K562 (cell line): ENCODE measurements around the gene ZNF224. TPM values are rescaled to one million over a fixed set of nuclear protein-coding genes. Genes with fewer than 3 reads are reported as not detected.
A peak's percentile ranks its signal among the peaks of the same experiment; 100 is the strongest.

Source experiments
- ATF1 ChIP-seq, 2 experiments: fragments of 450-650 bp in 1 of 2; IDR thresholded peaks; 2 replicates each; pipeline ENCODE4 v1.6.1; 2016; ENCODE audit warnings: missing compliant biosample characterization in 1 of 2, missing genetic modification characterization in 1 of 2
- CBX5 ChIP-seq: IDR thresholded peaks from 2 replicates; pipeline ENCODE4 v1.6.1; 2014; ENCODE audit warnings: low read depth, borderline replicate concordance
- CBX8 ChIP-seq: fragments of 200-600 bp; sonication (generic); IDR thresholded peaks from 2 replicates; pipeline ENCODE4 v1.6.1; 2012; ENCODE audit warnings: borderline replicate concordance, mixed run types, low read depth, mild to moderate bottlenecking, moderate library complexity, mixed read lengths, low read length, control low read depth, inconsistent platforms; ENCODE audit not compliant: poor library complexity, severe bottlenecking; ENCODE audit errors: extremely low read depth
- EP400 ChIP-seq: fragments of 450-650 bp; IDR thresholded peaks from 2 replicates; pipeline ENCODE4 v1.6.1; 2017; ENCODE audit warnings: antibody characterized with exemption, mild to moderate bottlenecking, moderate library complexity
- ETV6 ChIP-seq, 3 experiments: fragments of 150-350 bp in 1 of 3; sonication (generic) in 1 of 3; formaldehyde crosslinking in 1 of 3; IDR thresholded peaks; 2 replicates each; pipeline versions ENCODE4 v1.6.1 to v1.8.0; 2014 to 2022; ENCODE audit warnings: borderline replicate concordance in 2 of 3, low read depth in 2 of 3, antibody characterized with exemption in 1 of 3, low read length in 1 of 3, mild to moderate bottlenecking in 1 of 3, missing genetic modification reagents in 1 of 3
- EZH2 ChIP-seq: IDR thresholded peaks from 2 replicates; pipeline ENCODE4 v1.6.1; 2012; ENCODE audit warnings: low read depth, mild to moderate bottlenecking, inconsistent platforms, low read length, borderline replicate concordance
- KDM5B ChIP-seq: fragments of 200-600 bp; sonication (generic); IDR thresholded peaks from 2 replicates; pipeline ENCODE4 v1.6.1; 2012; ENCODE audit warnings: low read depth, mild to moderate bottlenecking, moderate library complexity, low read length, control low read depth, inconsistent platforms; ENCODE audit not compliant: insufficient replicate concordance
- PHF8 ChIP-seq: fragments of 200-600 bp; sonication (generic); IDR thresholded peaks from 2 replicates; pipeline ENCODE4 v1.6.1; 2012; ENCODE audit warnings: mixed run types, mild to moderate bottlenecking, inconsistent platforms, low read length, moderate library complexity, borderline replicate concordance
- POLR2A ChIP-seq: fragments of 450-650 bp; conservative IDR thresholded peaks from 2 replicates; pipeline ENCODE4 v1.6.1; 2016
- POLR2B ChIP-seq: fragments of 450-650 bp; IDR thresholded peaks from 2 replicates; pipeline ENCODE4 v1.6.1; 2018; ENCODE audit warnings: low read depth; ENCODE audit not compliant: partially characterized antibody
- PRMT5 ChIP-seq: sonication (generic); formaldehyde crosslinking; IDR thresholded peaks from 2 replicates; pipeline ENCODE4 v1.5.0; 2020; ENCODE audit warnings: missing genetic modification reagents
- SREBF1 ChIP-seq: fragments of 150-350 bp; IDR thresholded peaks from 2 replicates; pipeline ENCODE4 v1.6.1; 2014; ENCODE audit warnings: antibody characterized with exemption, low read depth, low read length, borderline replicate concordance
- TFAP4 ChIP-seq: sonication (generic); formaldehyde crosslinking; IDR thresholded peaks from 2 replicates; pipeline ENCODE4 v1.8.0; 2022; ENCODE audit warnings: missing genetic modification reagents, mild to moderate bottlenecking, moderate library complexity, borderline replicate concordance
- ZBTB1 ChIP-seq: sonication (generic); formaldehyde crosslinking; IDR thresholded peaks from 2 replicates; pipeline ENCODE4 v1.8.1; 2023; ENCODE audit warnings: missing genetic modification reagents, low read depth, mild to moderate bottlenecking, borderline replicate concordance
- ZFX ChIP-seq: sonication (generic); formaldehyde crosslinking; IDR thresholded peaks from 2 replicates; pipeline ENCODE4 v1.8.0; 2022; ENCODE audit warnings: mild to moderate bottlenecking, missing genetic modification reagents, moderate library complexity
- ZNF282 ChIP-seq: sonication (generic); formaldehyde crosslinking; IDR thresholded peaks from 2 replicates; pipeline ENCODE4 v1.8.1; 2023; ENCODE audit warnings: missing genetic modification reagents
- polyA plus RNA-seq, 8 experiments: library from polyadenylated mRNA; depleted of rRNA in 4 of 8; stranded (reverse) in 5 of 8; unstranded in 3 of 8; fragments of >200 nt; fragmentation: Nextera tagmentation in 2 of 8; fragmentation: Illumina TruSeq in 1 of 8; extraction: Ambion mirVana in 2 of 8; extraction: Trizol in 1 of 8; gene quantifications; 2 replicates each; pipeline versions ENCODE4 v1.2.1 to v1.2.3, GENCODE V29; 2011 to 2014; ENCODE audit warnings: inconsistent platforms in 1 of 8, missing spikeins in 1 of 8
- total RNA-seq, 7 experiments: library from RNA; depleted of rRNA in 6 of 7; stranded (reverse); fragments of >200 nt in 6 of 7; fragmentation: Illumina TruSeq in 2 of 7; extraction: Trizol in 2 of 7; gene quantifications; 2 replicates each; pipeline versions ENCODE4 v1.2.1 to v1.2.3, GENCODE V29; 2011 to 2021; ENCODE audit warnings: low replicate concordance in 1 of 7
- TF ChIP-seq, protein P1 (sequence below): fragments of 250-450 bp; sonication (Bioruptor Pico); IDR thresholded peaks from 2 replicates; pipeline ENCODE4 v1.4.0; 2020; ENCODE audit warnings: mild to moderate bottlenecking
- TF ChIP-seq, protein P2 (sequence below), 2 experiments: IDR thresholded peaks; 2 replicates each; pipeline ENCODE4 v1.6.1; 2012; ENCODE audit warnings: improper control_type of control experiment in 2 of 2, low read depth in 2 of 2, low read length in 2 of 2, borderline replicate concordance in 1 of 2
- TF ChIP-seq, protein P3 (sequence below): fragments of 450-650 bp; formaldehyde crosslinking; IDR thresholded peaks from 2 replicates; pipeline ENCODE4 v1.4.0; 2020; ENCODE audit warnings: mild to moderate bottlenecking

Gene ZNF224
- total and polyA plus RNA-seq, 9 of the 15 experiments (the other 6 are each of a cell fraction or from before 2014, with no cell fraction given) = 4.4 to 15.6 (median 10.0) TPM

- peak; percentile 80 for TF ChIP-seq PHF8
- TF ChIP-seq ATF1 (CRISPR knock-in tag; IDR thresholded peaks at IDR 0.05) = no peak
- peak; percentile 80 for TF ChIP-seq ATF1 (tag; IDR thresholded peaks at IDR 0.05)
- TF ChIP-seq PRMT5 (CRISPR knock-in tag) = no peak
- no peak for TF ChIP-seq ZBTB1 (CRISPR knock-in tag)
- TF ChIP-seq CBX5 = 0 out of 2 replicates have a peak, but pooled peaks have one; percentile 56
- TF ChIP-seq ETV6 (IDR thresholded peaks at IDR 0.05; ENCODE audit: borderline replicate concordance in 1 of 2, low read depth in 2 of 2, low read length in 1 of 2) = 0 out of 4 replicates have a peak, but pooled peaks of 1 of the 2 experiments have one; percentile 17
- no peak for TF ChIP-seq ETV6 (CRISPR knock-in tag; IDR thresholded peaks at IDR 0.05; ENCODE audit: borderline replicate concordance)
- TF ChIP-seq EZH2 = no peak
- TF ChIP-seq ZFX (CRISPR knock-in tag) = peak; percentile 60
- no peak for TF ChIP-seq POLR2B
- TF ChIP-seq ZNF282 (CRISPR knock-in tag) = no peak
- TF ChIP-seq, protein P1, sequence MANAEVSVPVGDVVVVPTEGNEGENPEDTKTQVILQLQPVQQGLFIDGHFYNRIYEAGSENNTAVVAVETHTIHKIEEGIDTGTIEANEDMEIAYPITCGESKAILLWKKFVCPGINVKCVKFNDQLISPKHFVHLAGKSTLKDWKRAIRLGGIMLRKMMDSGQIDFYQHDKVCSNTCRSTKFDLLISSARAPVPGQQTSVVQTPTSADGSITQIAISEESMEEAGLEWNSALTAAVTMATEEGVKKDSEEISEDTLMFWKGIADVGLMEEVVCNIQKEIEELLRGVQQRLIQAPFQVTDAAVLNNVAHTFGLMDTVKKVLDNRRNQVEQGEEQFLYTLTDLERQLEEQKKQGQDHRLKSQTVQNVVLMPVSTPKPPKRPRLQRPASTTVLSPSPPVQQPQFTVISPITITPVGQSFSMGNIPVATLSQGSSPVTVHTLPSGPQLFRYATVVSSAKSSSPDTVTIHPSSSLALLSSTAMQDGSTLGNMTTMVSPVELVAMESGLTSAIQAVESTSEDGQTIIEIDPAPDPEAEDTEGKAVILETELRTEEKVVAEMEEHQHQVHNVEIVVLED (CRISPR knock-in tag) = peak; percentile 17; the same call in 1 of the 2 replicates
- TF ChIP-seq SREBF1 = no peak
- TF ChIP-seq POLR2A = peak; percentile 74
- no peak for TF ChIP-seq CBX8
- TF ChIP-seq, protein P2, sequence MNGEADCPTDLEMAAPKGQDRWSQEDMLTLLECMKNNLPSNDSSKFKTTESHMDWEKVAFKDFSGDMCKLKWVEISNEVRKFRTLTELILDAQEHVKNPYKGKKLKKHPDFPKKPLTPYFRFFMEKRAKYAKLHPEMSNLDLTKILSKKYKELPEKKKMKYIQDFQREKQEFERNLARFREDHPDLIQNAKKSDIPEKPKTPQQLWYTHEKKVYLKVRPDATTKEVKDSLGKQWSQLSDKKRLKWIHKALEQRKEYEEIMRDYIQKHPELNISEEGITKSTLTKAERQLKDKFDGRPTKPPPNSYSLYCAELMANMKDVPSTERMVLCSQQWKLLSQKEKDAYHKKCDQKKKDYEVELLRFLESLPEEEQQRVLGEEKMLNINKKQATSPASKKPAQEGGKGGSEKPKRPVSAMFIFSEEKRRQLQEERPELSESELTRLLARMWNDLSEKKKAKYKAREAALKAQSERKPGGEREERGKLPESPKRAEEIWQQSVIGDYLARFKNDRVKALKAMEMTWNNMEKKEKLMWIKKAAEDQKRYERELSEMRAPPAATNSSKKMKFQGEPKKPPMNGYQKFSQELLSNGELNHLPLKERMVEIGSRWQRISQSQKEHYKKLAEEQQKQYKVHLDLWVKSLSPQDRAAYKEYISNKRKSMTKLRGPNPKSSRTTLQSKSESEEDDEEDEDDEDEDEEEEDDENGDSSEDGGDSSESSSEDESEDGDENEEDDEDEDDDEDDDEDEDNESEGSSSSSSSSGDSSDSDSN (IDR thresholded peaks at IDR 0.05; ENCODE audit: borderline replicate concordance in 1 of 2, low read depth in 2 of 2, low read length in 2 of 2) = 0 out of 4 replicates have a peak, but pooled peaks of 1 of the 2 experiments have one; percentile 22
- 0 out of 2 replicates have a peak, but pooled peaks have one; percentile 18 for TF ChIP-seq EP400
- TF ChIP-seq, protein P3, sequence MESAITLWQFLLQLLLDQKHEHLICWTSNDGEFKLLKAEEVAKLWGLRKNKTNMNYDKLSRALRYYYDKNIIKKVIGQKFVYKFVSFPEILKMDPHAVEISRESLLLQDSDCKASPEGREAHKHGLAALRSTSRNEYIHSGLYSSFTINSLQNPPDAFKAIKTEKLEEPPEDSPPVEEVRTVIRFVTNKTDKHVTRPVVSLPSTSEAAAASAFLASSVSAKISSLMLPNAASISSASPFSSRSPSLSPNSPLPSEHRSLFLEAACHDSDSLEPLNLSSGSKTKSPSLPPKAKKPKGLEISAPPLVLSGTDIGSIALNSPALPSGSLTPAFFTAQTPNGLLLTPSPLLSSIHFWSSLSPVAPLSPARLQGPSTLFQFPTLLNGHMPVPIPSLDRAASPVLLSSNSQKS (CRISPR knock-in tag) = no peak
- peak; percentile 78 for TF ChIP-seq TFAP4 (CRISPR knock-in tag)
- TF ChIP-seq KDM5B = peak; percentile 55
These were observed at the start of gene ZNF224 (continued) for GRCh38 chr19:44093931-44094765.
